Left ventricle myocardium inferior (tissue), 1 donor: ENCODE measurements around the gene STIM2. TPM values are rescaled to one million over a fixed set of nuclear protein-coding genes. Genes with fewer than 3 reads are reported as not detected.

Experiments
- DNase-seq: peaks from one replicate; pipeline ENCODE4 v3.0.0-alpha.2; 2020
- H3K27ac ChIP-seq: fragments of 200-600 bp; replicated peaks from 2 replicates; pipeline ENCODE4 v1.8.0; 2021
- H3K27me3 ChIP-seq: fragments of 200-600 bp; 2 replicates; pipeline ENCODE4 v1.8.0; 2021; ENCODE audit warnings: low read depth
- H3K36me3 ChIP-seq: fragments of 200-600 bp; 2 replicates; pipeline ENCODE4 v1.8.0; 2021
- H3K4me1 ChIP-seq: fragments of 200-600 bp; 2 replicates; pipeline ENCODE4 v1.8.0; 2021
- H3K4me3 ChIP-seq: fragments of 200-600 bp; 2 replicates; pipeline ENCODE4 v1.8.0; 2021; ENCODE audit warnings: mild to moderate bottlenecking, moderate library complexity
- H3K9me3 ChIP-seq: fragments of 200-600 bp; replicated peaks from 2 replicates; pipeline ENCODE4 v1.8.0; 2021
- CTCF ChIP-seq: fragments of 200-600 bp; IDR thresholded peaks from 2 replicates; pipeline ENCODE4 v1.8.0; 2021; ENCODE audit warnings: antibody characterized with exemption, mild to moderate bottlenecking, borderline replicate concordance
- intact Hi-C: fragments of 100-400 bp; cut with micrococcal nuclease; formaldehyde crosslinking; loops from one replicate; pipeline ENCODE4 v1.11.0; 2022
- total RNA-seq: library from RNA; stranded (reverse); fragmentation: NEBNext Ultra II Directional; extraction: Animal tissue kit (Norgen Biotek cat#: 25700); gene quantifications from one replicate; pipeline ENCODE4 v1.2.1, GENCODE V29; 2021
- donor health status: DM: no; HTN: yes; CAD: no; lungs with severe emphysema.

Gene STIM2
- total RNA-seq, 1 donor from 2014 or later, result 12.2 TPM

- Histone ChIP-seq H3K4me1 (peaks cover 6% of the 10 kb centered on the region), H3K27me3 (peaks cover 65% of the 10 kb centered on the region), H3K9me3 (no peaks in the 10 kb centered on the region), H3K4me3 (no peak overlapping the region), H3K36me3 (no peaks in the 10 kb centered on the region), H3K27ac (no peak overlapping the region)
- no peak for TF ChIP-seq CTCF
- no peak for DNase-seq
- intact Hi-C loops, result no loop called here
These were observed 186.2 kb downstream of the STIM2 start for GRCh38 chr4:27046851-27047250.

DNA sequence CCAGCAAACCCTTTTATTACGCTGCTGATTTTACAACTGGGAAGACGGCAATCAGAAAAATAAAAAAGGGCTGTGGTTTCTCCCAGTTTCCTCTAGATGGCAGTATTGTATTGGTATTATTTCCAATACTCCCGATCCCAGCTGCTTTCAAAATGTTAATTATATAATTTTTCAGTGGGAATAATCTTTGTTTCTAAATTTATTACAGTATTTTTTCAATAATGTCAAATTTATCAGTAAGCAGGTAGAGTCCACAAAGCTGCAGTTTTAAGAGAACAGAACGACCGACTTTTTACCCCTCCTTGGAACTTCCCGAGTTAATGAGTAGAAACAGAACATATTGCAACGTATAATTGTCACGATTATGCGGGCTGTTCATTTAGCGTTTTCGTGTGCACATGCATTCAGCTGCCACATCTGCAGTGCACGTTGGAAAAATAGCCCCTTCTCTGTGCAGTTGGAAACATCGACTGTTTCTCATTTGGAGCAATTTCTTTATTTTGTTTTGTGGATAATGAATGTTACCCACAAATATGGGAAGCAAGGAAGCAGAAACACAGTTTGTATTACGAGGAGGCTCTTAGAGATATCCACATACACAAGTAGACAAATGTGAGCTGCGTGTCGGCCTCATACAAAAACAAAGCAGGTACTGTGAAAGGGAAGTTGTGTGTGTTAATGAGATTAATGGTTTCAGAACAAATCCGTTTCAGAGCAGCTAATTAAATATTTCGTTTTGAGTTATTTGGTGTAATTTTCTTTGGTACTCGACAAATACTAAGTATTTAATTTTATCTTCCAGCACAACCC is 188.0 kb downstream of the STIM2 start:
- peak; percentile 86 for TF ChIP-seq CTCF
- Histone ChIP-seq H3K27ac (no peak overlapping the region), H3K4me1 (peaks cover 6% of the 10 kb centered on the region), H3K9me3 (no peaks in the 10 kb centered on the region), H3K27me3 (peaks cover 74% of the 10 kb centered on the region), H3K4me3 (peak overlapping the region; percentile 58), H3K36me3 (no peaks in the 10 kb centered on the region)
- intact Hi-C loops, result no loop called here
- DNase-seq, result no peak

DNA sequence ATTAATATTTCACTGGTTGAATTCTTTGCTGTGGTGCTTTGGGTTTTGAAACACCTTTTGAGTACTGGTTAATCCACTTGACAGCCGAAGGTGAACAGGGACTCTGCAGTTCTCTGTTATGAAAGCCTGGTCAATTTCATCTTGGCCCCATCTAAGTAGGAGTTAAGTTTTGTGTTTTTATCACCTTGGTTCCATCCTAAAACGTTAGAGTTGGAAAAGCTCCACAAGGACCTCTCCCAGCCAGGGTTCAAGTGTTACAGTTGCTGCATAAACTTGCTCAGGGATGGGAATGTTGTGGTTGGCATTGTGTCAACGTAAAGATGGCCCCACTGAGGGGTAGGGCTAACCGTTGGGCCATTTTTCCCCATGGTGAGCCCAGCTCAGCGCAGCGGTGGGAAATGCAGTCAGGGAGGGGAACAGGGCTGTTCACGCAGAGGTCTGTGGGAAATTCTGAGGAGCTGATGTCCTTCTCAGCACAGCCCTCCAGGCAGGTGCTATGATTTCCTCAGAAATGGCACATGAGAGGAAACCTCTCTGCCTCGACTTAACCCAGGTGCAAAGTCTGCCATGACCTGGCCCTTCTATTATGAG is 188.7 kb downstream of the STIM2 start:
- Histone ChIP-seq H3K27ac (no peak overlapping the region), H3K9me3 (no peaks in the 10 kb centered on the region), H3K4me1 (peaks cover 6% of the 10 kb centered on the region), H3K4me3 (no peak overlapping the region), H3K27me3 (peaks cover 75% of the 10 kb centered on the region), H3K36me3 (no peaks in the 10 kb centered on the region)
- intact Hi-C loops, result no loop called here
- TF ChIP-seq CTCF, result no peak
- no peak for DNase-seq

- Histone ChIP-seq H3K4me1 (peaks cover 6% of the 10 kb centered on the region), H3K4me3 (no peak overlapping the region), H3K27ac (no peak overlapping the region), H3K27me3 (peaks cover 71% of the 10 kb centered on the region), H3K9me3 (no peaks in the 10 kb centered on the region), H3K36me3 (no peaks in the 10 kb centered on the region)
- DNase-seq, result no peak
- TF ChIP-seq CTCF, result no peak
- intact Hi-C loops, result no loop called here
These were observed 190.1 kb downstream of the STIM2 start for GRCh38 chr4:27050731-27051130.

DNA sequence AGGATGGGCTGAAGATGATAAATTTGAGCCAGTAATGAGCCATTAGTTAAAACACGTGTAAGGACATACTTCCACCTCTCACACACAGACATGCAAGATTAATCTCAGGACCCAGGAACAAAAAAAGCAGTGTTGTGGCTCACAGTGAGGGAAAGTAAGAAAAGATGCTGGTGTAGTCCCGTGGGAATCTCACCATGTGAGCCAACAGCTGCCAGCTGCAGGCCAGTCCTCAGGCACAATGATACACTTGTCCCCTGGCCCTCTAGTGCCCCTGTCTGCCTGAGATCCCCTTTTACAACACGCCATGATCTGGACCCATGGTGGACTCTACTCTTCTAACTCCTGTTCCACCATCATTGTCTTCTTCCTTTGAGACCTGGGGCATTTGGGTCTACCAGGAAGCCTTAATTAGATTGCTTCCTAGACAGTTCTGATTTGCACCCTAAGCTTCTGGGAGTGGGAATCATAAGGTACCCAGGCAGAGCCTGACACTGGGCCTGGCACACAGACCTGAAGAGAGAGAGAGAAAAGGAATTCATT is 194.7 kb downstream of the STIM2 start:
- Histone ChIP-seq H3K27me3 (peaks cover 39% of the 10 kb centered on the region), H3K4me1 (no peaks in the 10 kb centered on the region), H3K27ac (no peak overlapping the region), H3K36me3 (no peaks in the 10 kb centered on the region), H3K9me3 (no peaks in the 10 kb centered on the region), H3K4me3 (no peak overlapping the region)
- no peak for TF ChIP-seq CTCF
- intact Hi-C loops, result no loop called here
- DNase-seq, result no peak
